Ovary (tissue), 9 donors: ENCODE measurements around the gene NHS. TPM values are rescaled to one million over a fixed set of nuclear protein-coding genes. Genes with fewer than 3 reads are reported as not detected.

Experiments used
- DNase-seq, 5 donors: peaks; one replicate each; pipeline ENCODE4 v3.0.0-alpha.2; 2019 to 2020
- H3K27ac ChIP-seq, 2 donors: fragments of 200-600 bp; one replicate each; pipeline versions ENCODE4 v1.5.1 to v1.8.0; 2019 to 2022
- H3K27me3 ChIP-seq: fragments of 200-600 bp; one replicate; pipeline ENCODE4 v1.8.0; 2022
- H3K36me3 ChIP-seq: fragments of 200-600 bp; sonication (generic); one replicate; pipeline ENCODE4 v1.5.1; 2019
- H3K4me1 ChIP-seq: one replicate; pipeline ENCODE4 v1.8.1; 2013; ENCODE audit warnings: mild to moderate bottlenecking, moderate library complexity; ENCODE audit not compliant: insufficient read depth
- H3K4me3 ChIP-seq: fragments of 200-600 bp; sonication (generic); one replicate; pipeline ENCODE4 v1.5.1; 2017
- H3K9me3 ChIP-seq, 2 donors: fragments of 200-600 bp in 1 of 2; sonication (generic) in 1 of 2; one replicate each; pipeline versions ENCODE4 v1.5.1 to v1.8.1; 2013 to 2019; ENCODE audit warnings: mild to moderate bottlenecking in 1 of 2, moderate library complexity in 1 of 2
- EP300 ChIP-seq: sonication (generic); formaldehyde crosslinking; IDR thresholded peaks from one replicate; pipeline ENCODE4 v1.6.1; 2017; ENCODE audit warnings: antibody characterized with exemption
- POLR2A ChIP-seq: fragments of 450-650 bp; IDR thresholded peaks from one replicate; pipeline ENCODE4 v1.6.1; 2017; ENCODE audit warnings: antibody characterized with exemption, mild to moderate bottlenecking, moderate library complexity
- WGBS, 3 donors: extraction: QIAGEN DNeasy Blood & Tissue Kit in 1 of 3; methylation state at CpG; one replicate each; pipeline versions ENCODE4 v1.1.5 to v1.1.7; 2013 to 2017; 5-methylcytosine and 5-hydroxymethylcytosine counted together
- intact Hi-C, 4 donors: fragments of 100-400 bp; cut with DNase I; formaldehyde crosslinking; loops; one replicate each; pipeline versions ENCODE4 v1.11.0 to v1.15.1; 2022 to 2023
- polyA plus RNA-seq, 2 donors: library from polyadenylated mRNA; stranded (reverse); fragments of 200-250 nt in 1 of 2; fragments of 350-450 nt in 1 of 2; fragmentation: Illumina TruSeq in 1 of 2; extraction: RNeasy Lipid Tissue Mini Kit (QIAGEN cat#74804) in 1 of 2; gene quantifications; one replicate each; pipeline ENCODE4 v1.2.3, GENCODE V29; 2013 to 2014
- total RNA-seq, 7 donors: library from RNA; depleted of rRNA in 2 of 7; stranded (reverse); fragments of >200 nt in 2 of 7; fragmentation: NEBNext Ultra II Directional in 3 of 7; extraction: Animal tissue kit (Norgen Biotek cat#: 25700) in 3 of 7; gene quantifications; one replicate each; pipeline versions ENCODE4 v1.1.0 to v1.2.4, GENCODE V29; 2016 to 2023
- TF ChIP-seq, protein P1 (sequence below), 3 donors: fragments of 450-650 bp in 2 of 3; fragments of 200-600 bp in 1 of 3; IDR thresholded peaks; one replicate each; pipeline versions ENCODE4 v1.5.1 to v1.8.0; 2016 to 2022; ENCODE audit warnings: antibody characterized with exemption in 3 of 3, mild to moderate bottlenecking in 1 of 3
- donor health status: DM: no; HTN: no; CAD: no; lungs with moderate emphysema.
- donor health status: DM: no; HTN: no; CAD: no.
- donor health status: Bipolar disorder and iron deficiency.
- donor health status: DM: yes; HTN: yes; CAD: no.
- donor health status: DM: no; HTN: no; CAD: no.
- donor health status: DM: yes; HTN: yes; CAD: no.

NHS gene
- total and polyA plus RNA-seq, 9 donors, result 2.3 to 9.5 (median 6.7) TPM

DNA sequence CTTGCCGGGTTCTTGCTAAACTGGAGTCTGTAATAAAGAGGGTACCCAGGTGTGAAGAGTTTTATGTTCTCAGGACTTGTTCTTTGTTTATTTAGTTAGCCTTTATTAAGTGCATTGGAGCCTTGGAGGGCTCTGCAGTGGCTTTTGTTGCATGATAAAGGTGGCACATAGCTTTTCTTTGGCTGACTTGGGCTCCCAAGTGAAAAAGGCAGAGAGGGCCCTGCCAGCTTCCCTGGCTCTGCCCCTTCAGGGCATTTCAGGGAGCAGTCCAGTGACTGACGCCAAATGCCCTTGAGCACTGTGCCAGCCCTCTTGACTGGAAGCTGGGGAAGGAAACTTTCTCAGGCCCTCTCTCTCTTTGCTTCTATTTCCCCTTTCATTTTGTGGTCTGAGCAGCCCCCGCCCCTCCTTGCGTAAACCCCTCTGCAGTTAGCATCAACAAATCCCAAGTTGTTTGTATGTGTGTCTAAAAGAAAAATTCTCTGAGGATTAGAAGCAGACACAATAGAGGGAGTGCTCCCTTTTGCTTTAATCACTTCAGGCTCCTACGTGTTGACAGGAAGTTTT lies 152.2 kb downstream of the NHS start:
- no peaks in the 10 kb centered on the region for H3K27me3 ChIP-seq
- H3K36me3 ChIP-seq, result no peaks in the 10 kb centered on the region
- intact Hi-C loops, result no loop called here
- no peaks in the 10 kb centered on the region for H3K9me3 ChIP-seq
- H3K27ac ChIP-seq, result no peak overlapping the region
- H3K4me3 ChIP-seq, result no peak overlapping the region
- TF ChIP-seq, protein P1, sequence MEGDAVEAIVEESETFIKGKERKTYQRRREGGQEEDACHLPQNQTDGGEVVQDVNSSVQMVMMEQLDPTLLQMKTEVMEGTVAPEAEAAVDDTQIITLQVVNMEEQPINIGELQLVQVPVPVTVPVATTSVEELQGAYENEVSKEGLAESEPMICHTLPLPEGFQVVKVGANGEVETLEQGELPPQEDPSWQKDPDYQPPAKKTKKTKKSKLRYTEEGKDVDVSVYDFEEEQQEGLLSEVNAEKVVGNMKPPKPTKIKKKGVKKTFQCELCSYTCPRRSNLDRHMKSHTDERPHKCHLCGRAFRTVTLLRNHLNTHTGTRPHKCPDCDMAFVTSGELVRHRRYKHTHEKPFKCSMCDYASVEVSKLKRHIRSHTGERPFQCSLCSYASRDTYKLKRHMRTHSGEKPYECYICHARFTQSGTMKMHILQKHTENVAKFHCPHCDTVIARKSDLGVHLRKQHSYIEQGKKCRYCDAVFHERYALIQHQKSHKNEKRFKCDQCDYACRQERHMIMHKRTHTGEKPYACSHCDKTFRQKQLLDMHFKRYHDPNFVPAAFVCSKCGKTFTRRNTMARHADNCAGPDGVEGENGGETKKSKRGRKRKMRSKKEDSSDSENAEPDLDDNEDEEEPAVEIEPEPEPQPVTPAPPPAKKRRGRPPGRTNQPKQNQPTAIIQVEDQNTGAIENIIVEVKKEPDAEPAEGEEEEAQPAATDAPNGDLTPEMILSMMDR (IDR thresholded peaks at IDR 0.05), result no peak
- no peak for TF ChIP-seq EP300
- TF ChIP-seq POLR2A, result no peak
- peaks cover 12% of the 10 kb centered on the region for H3K4me1 ChIP-seq
- peak in 3 of 5 donors; percentile 27 to 37 (median 30) for DNase-seq
- WGBS, 3 donors, result 24 to 45% (median 39%) methylated on average over 5 of the region's 5 CpGs

DNA sequence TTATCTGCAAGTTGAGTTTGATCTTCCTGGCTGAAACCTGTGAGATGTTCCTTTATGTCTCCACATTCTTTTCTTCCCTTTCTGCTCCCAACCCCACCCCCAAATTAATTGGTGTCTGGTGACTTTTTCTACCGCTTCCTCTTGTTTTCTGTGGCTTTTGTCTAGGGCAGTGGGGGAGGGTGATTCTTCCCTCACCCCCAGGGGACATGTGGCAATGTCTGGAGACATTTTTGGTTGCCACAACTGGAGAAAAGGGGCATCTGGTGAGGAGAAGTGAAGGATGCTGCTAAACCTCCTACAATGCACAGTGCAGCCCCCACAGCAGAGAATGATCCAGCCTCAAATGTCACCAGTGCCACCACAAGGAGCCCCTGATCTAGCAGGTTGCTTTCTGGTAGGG lies 152.9 kb downstream of the NHS start:
- Histone ChIP-seq H3K4me1 (peaks cover 12% of the 10 kb centered on the region), H3K27me3 (no peaks in the 10 kb centered on the region), H3K4me3 (no peak overlapping the region), H3K36me3 (no peaks in the 10 kb centered on the region), H3K9me3 (no peaks in the 10 kb centered on the region), H3K27ac (no peak overlapping the region)
- no peak for DNase-seq
- TF ChIP-seq, protein P1 (IDR thresholded peaks at IDR 0.05), result no peak
- TF ChIP-seq POLR2A (no peak), EP300 (no peak)
- 50 to 74% (median 55%) methylated on average over 1 of the region's 1 CpG for WGBS, 3 donors
- intact Hi-C loops, result no loop called here

DNA sequence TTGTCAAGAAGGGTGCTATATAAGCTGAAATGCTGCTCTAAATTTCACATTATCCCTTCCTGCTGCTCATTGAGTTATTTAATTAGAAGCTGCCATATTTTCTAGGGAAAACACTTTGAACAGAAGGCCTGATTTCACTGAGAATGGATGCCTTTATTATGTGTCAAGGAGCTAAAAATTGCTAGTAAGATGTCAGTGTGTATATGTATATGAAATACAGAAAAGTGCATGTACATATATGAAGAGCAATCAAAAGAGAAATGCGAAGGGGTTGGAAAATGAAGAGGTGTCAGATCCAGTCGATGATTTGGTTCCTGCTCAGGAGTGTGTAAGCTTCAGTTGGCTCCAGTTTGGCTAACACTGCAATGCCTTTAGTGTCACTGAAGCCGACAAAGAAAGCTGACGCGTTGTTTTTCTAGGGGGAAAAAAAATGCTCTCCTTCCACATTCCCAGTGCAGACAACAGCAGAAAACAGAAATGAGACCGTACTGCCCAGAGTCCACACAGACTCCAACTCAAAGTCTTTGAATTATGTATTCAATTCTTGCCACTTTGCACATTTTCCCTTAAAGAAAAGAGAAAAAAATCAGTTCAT lies 154.2 kb downstream of the NHS start:
- Histone ChIP-seq H3K27ac (no peak overlapping the region), H3K27me3 (no peaks in the 10 kb centered on the region), H3K9me3 (no peaks in the 10 kb centered on the region), H3K4me3 (no peak overlapping the region), H3K36me3 (no peaks in the 10 kb centered on the region), H3K4me1 (peaks cover 12% of the 10 kb centered on the region)
- 46 to 57% (median 53%) methylated on average over 6 of the region's 6 CpGs for WGBS, 3 donors
- TF ChIP-seq, protein P1 (IDR thresholded peaks at IDR 0.05), result no peak
- TF ChIP-seq POLR2A (no peak), EP300 (no peak)
- intact Hi-C loops, result no loop called here
- no peak for DNase-seq

DNA sequence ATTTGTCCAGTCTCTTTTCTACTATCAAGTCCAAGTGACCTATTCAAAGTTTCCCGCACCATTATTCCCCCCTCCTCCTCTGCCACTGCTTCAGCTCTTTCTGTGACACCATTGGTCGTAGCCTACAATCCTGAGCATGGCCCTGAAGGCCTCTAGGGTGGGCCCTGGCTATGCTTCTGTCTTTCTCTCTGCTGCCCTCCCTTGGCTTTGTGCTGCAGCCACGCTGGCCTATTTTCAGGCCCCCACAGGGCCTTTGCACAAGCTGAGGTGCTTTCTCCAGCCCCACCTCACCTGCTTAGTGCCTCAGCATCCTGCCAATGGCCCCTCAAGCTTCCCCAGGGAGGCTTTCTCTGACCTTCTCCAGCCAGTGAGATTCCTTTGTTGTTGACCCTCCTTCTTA lies 156.5 kb downstream of the NHS start:
- no peaks in the 10 kb centered on the region for H3K27me3 ChIP-seq
- no peak for DNase-seq
- 70 to 82% (median 79%) methylated on average over 3 of the region's 3 CpGs for WGBS, 3 donors
- no peak overlapping the region for H3K4me3 ChIP-seq
- H3K9me3 ChIP-seq, result no peaks in the 10 kb centered on the region
- intact Hi-C loops, result no loop called here
- no peaks in the 10 kb centered on the region for H3K36me3 ChIP-seq
- TF ChIP-seq, protein P1 (IDR thresholded peaks at IDR 0.05), result no peak
- no peak for TF ChIP-seq EP300
- H3K4me1 ChIP-seq, result peaks cover 8% of the 10 kb centered on the region
- no peak overlapping the region for H3K27ac ChIP-seq
